CD4-positive, alpha-beta memory T cell (primary cell): Measurements from ENCODE around the gene FSD1L. TPM values are rescaled to one million over a fixed set of nuclear protein-coding genes. Genes with fewer than 3 reads are reported as not detected.

ENCODE experiments used
- CTCF ChIA-PET: fragments of 350-600 bp; sonication (Branson Sonifier 250); formaldehyde crosslinking; loops from one replicate; lab custom pipeline; 2021; ENCODE audit warnings: inconsistent platforms; ENCODE audit not compliant: partially characterized antibody; lab: Charles Lee
- POLR2A ChIA-PET: fragments of 350-600 bp; sonication (Branson Sonifier 250); formaldehyde crosslinking; loops from one replicate; lab custom pipeline; 2021; ENCODE audit not compliant: partially characterized antibody; lab: Charles Lee
- DNase-seq, 5 donors: peaks; one replicate each; pipeline versions ENCODE4 v3.0.0 to v3.0.0-alpha.2; 2020 to 2022; ENCODE audit warnings: mixed read lengths in 1 of 5
- H3K27ac ChIP-seq: one replicate; pipeline ENCODE4 v1.7.0; 2013; ENCODE audit warnings: low read depth, low read length
- H3K27me3 ChIP-seq: 2 replicates; pipeline ENCODE4 v1.7.0; 2013; ENCODE audit warnings: mild to moderate bottlenecking, low read length, moderate library complexity; ENCODE audit not compliant: insufficient read depth
- H3K36me3 ChIP-seq: 2 replicates; pipeline ENCODE4 v1.7.0; 2013; ENCODE audit warnings: mild to moderate bottlenecking, low read length, moderate library complexity; ENCODE audit not compliant: insufficient read depth
- H3K4me1 ChIP-seq: 2 replicates; pipeline ENCODE4 v1.7.0; 2013; ENCODE audit warnings: mild to moderate bottlenecking, low read length, moderate library complexity; ENCODE audit not compliant: insufficient read depth
- H3K4me3 ChIP-seq, 2 donors: one replicate each; pipeline ENCODE4 v1.7.0; 2013; ENCODE audit warnings: low read length in 2 of 2, mild to moderate bottlenecking in 1 of 2
- H3K9me3 ChIP-seq, 2 donors: one replicate each; pipeline ENCODE4 v1.7.0; 2013; ENCODE audit warnings: low read length in 2 of 2, control low read depth in 1 of 2; ENCODE audit not compliant: control insufficient read depth in 1 of 2
- H3K27ac Mint-ChIP-seq, 7 donors: one replicate each; pipeline ENCODE4 v1.8.0; 2020 to 2021; ENCODE audit warnings: mixed read lengths in 7 of 7, mild to moderate bottlenecking in 6 of 7, inconsistent platforms in 3 of 7, moderate library complexity in 3 of 7
- H3K27me3 Mint-ChIP-seq, 2 donors: one replicate each; pipeline ENCODE4 v1.8.0; 2020 to 2021; ENCODE audit warnings: mixed read lengths in 2 of 2
- H3K36me3 Mint-ChIP-seq, 2 donors: one replicate each; pipeline ENCODE4 v1.8.0; 2020 to 2021; ENCODE audit warnings: mixed read lengths in 2 of 2, inconsistent platforms in 1 of 2, mild to moderate bottlenecking in 1 of 2
- H3K4me1 Mint-ChIP-seq, 4 donors: one replicate each; pipeline ENCODE4 v1.8.0; 2020 to 2021; ENCODE audit warnings: mixed read lengths in 4 of 4, mild to moderate bottlenecking in 1 of 4
- H3K4me3 Mint-ChIP-seq, 8 donors: one replicate each; pipeline ENCODE4 v1.8.0; 2020 to 2021; ENCODE audit warnings: mixed read lengths in 8 of 8, mild to moderate bottlenecking in 7 of 8, moderate library complexity in 6 of 8, inconsistent platforms in 3 of 8
- H3K9me3 Mint-ChIP-seq, 8 donors: one replicate each; pipeline ENCODE4 v1.8.0; 2020 to 2021; ENCODE audit warnings: mixed read lengths in 8 of 8, mild to moderate bottlenecking in 5 of 8, inconsistent platforms in 3 of 8, moderate library complexity in 1 of 8
- intact Hi-C: fragments of 100-400 bp; cut with micrococcal nuclease; formaldehyde crosslinking; loops from one replicate; pipeline ENCODE4 v1.15.1; 2023
- polyA plus RNA-seq, 2 donors: library from polyadenylated mRNA; unstranded; fragments of 300-500 nt; fragmentation: Illumina TruSeq; gene quantifications; one replicate each; pipeline ENCODE4 v1.2.3, GENCODE V29; 2021
- total RNA-seq, 2 experiments: library from RNA; stranded (reverse); gene quantifications; one replicate each; pipeline ENCODE4 v1.2.3, GENCODE V29; 2021

Gene FSD1L
- total and polyA plus RNA-seq, 4 experiments from 2014 or later, result 1.2 to 2.0 (median 1.6) TPM

DNA sequence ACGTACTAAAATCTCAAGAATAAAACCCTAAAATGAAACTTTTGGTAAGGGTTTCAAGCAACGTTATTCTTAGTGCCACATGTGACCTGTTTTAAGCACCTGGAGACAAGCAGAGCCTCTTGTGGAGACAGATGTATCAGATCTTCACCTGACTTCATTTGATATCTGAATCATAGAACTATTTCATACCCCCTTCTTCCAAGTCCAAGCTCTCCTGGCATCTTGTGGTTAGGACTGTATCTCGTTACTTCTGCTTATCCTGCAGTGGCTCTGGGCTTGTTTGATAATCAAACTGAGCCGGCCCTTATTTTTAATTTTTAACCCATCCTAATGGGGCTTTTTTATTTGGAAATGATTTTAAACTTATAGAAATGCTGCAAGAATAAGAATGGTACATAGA lies 11.1 kb upstream of the FSD1L start:
- H3K4me3 Mint-ChIP-seq, result no peak overlapping the region
- intact Hi-C loops, result no loop called here

DNA sequence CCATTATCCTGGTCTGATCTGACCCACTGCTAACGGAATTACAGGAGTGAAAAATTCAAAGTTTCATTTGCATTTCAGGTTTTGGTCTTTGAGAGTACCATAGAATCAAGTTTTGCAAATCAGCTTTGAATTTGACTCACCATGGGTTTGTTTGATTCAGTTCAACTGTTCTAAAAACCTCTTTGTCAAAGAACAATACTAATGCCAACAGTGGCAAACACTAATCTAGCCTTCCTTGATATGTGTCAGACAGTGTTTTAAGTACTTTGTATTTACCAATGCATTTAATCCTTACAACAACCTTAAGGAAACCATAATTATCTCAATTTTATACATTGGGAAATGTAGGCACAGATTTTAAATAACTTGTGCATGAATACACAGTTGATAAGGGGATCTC lies 10.1 kb upstream of the FSD1L start:
- Mint-ChIP-seq H3K4me3 (no peak overlapping the region), H3K4me1 (no peaks in the 10 kb centered on the region), H3K27me3 (peaks cover 0 to 1% of the 10 kb centered on the region in 2 donors), H3K27ac (no peak overlapping the region), H3K36me3 (no peaks in the 10 kb centered on the region), H3K9me3 (no peaks in the 10 kb centered on the region)
- Histone ChIP-seq H3K4me1 (no peaks in the 10 kb centered on the region), H3K27me3 (no peaks in the 10 kb centered on the region), H3K9me3 (no peaks in the 10 kb centered on the region), H3K36me3 (no peaks in the 10 kb centered on the region), H3K27ac (no peak overlapping the region), H3K4me3 (no peak overlapping the region)
- no peak for DNase-seq
- intact Hi-C loops, result no loop called here
- POLR2A ChIA-PET, result no interaction called here
- CTCF ChIA-PET, result no interaction called here

More for the DNA sequence above, 11.1 kb upstream of the FSD1L start:
- Mint-ChIP-seq H3K9me3 (no peaks in the 10 kb centered on the region), H3K27me3 (peaks cover 0 to 1% of the 10 kb centered on the region in 2 donors), H3K27ac (no peak overlapping the region), H3K4me1 (no peaks in the 10 kb centered on the region), H3K36me3 (no peaks in the 10 kb centered on the region)
- Histone ChIP-seq H3K4me1 (no peaks in the 10 kb centered on the region), H3K9me3 (no peaks in the 10 kb centered on the region), H3K36me3 (no peaks in the 10 kb centered on the region), H3K4me3 (no peak overlapping the region), H3K27ac (no peak overlapping the region), H3K27me3 (no peaks in the 10 kb centered on the region)
- CTCF ChIA-PET, result no interaction called here
- DNase-seq, result no peak
- POLR2A ChIA-PET, result no interaction called here

DNA sequence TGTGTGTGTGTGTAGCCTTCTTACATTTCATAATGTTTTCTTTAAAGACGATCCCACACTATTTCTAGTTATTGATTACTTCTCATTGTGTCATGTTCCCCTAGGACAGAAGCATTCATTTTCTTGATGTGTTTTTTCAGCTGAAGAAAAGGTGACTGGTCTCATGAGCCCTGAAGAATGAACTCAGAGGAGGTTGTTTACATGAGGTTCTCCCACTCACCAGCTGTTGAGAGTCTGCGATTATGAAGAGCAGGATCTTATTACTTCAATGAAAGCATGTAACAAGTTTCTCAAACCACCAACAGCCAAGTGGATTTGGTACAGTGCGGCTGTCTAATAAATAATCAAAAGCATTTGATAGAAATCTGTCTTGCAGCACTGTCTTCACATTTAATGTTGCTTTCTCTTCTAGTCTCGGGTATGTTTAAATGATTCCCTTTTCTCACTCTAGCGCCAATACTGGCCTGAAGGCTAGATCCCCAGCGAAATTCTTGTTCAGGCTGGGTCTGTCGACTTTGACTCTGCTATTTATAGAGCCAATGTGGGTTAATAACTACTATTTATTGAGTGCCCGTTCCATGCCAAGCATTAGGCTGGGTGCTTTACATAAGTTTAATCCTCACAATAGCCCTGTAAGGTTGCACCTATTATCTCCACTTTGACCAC lies 9.6 kb upstream of the FSD1L start:
- H3K36me3 Mint-ChIP-seq, result no peaks in the 10 kb centered on the region
- POLR2A ChIA-PET, result no interaction called here
- H3K9me3 ChIP-seq, result no peaks in the 10 kb centered on the region
- H3K9me3 Mint-ChIP-seq, result no peaks in the 10 kb centered on the region
- H3K4me3 Mint-ChIP-seq, result no peak overlapping the region
- H3K36me3 ChIP-seq, result no peaks in the 10 kb centered on the region
- no peaks in the 10 kb centered on the region for H3K4me1 Mint-ChIP-seq
- no peak overlapping the region for H3K4me3 ChIP-seq
- no peak for DNase-seq
- no peak overlapping the region for H3K27ac ChIP-seq
- intact Hi-C loops, result no loop called here
- H3K27me3 ChIP-seq, result no peaks in the 10 kb centered on the region
- no peaks in the 10 kb centered on the region for H3K4me1 ChIP-seq
- CTCF ChIA-PET, result no interaction called here
- peaks cover 0 to 1% of the 10 kb centered on the region in 2 donors for H3K27me3 Mint-ChIP-seq
- no peak overlapping the region for H3K27ac Mint-ChIP-seq

DNA sequence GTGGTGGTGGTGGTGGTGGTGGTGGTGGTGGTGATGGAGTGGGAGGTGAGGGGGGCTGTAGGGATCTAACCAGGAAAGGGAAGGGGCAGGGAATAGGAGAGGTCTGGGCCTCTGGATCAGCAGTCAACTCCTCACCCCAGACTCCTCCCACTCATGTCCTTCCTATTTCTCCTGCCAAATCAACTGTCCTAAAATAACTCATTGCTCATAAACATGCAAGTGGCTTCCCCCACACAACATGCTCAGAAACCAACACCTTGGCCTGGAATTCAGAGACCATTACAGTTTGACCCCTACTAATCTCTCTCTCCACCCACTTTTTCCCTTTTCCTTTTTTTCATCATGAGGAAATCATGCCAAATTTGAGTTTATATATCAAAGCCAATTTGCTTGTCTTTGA lies 8.4 kb upstream of the FSD1L start:
- H3K27me3 Mint-ChIP-seq, result no peaks in the 10 kb centered on the region
- intact Hi-C loops, result no loop called here
- no peak for DNase-seq
- no peaks in the 10 kb centered on the region for H3K36me3 ChIP-seq
- H3K4me3 Mint-ChIP-seq, result no peak overlapping the region
- no peak overlapping the region for H3K4me3 ChIP-seq
- no peaks in the 10 kb centered on the region for H3K4me1 ChIP-seq
- no peak overlapping the region for H3K27ac ChIP-seq
- no peaks in the 10 kb centered on the region for H3K4me1 Mint-ChIP-seq
- ChIA-PET POLR2A (no interaction called here), CTCF (no interaction called here)
- no peaks in the 10 kb centered on the region for H3K9me3 ChIP-seq
- no peaks in the 10 kb centered on the region for H3K36me3 Mint-ChIP-seq
- no peaks in the 10 kb centered on the region for H3K27me3 ChIP-seq
- no peaks in the 10 kb centered on the region for H3K9me3 Mint-ChIP-seq
- H3K27ac Mint-ChIP-seq, result no peak overlapping the region

DNA sequence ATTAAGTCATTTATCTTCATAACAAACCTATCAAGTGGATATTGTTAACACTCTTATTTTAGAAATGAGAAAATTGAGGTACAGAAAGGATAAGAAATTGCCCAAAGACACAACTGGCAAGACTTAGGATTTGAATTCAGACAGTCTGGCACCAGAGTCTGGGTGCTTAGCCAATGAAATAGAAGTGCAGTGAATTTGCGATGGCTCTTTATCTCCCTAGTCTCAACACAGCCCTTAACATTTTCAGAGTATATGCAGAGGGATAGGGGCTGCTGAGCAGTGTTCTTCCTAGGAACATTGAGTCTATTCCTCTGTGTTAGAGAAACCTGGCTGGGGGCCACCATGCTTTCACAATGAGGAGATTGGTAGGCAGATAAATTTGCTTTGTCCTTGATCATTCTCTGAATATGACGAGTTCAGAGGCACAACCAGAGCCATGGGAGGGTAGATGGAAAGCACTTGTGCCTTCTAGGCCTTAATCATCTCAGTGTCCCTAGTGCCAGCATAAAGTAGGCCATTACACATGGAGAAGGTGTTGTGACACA lies 6.1 kb upstream of the FSD1L start:
- Histone ChIP-seq H3K27me3 (no peaks in the 10 kb centered on the region), H3K9me3 (no peaks in the 10 kb centered on the region), H3K4me1 (no peaks in the 10 kb centered on the region), H3K4me3 (no peak overlapping the region), H3K36me3 (no peaks in the 10 kb centered on the region), H3K27ac (no peak overlapping the region)
- Mint-ChIP-seq H3K36me3 (no peaks in the 10 kb centered on the region), H3K9me3 (no peaks in the 10 kb centered on the region), H3K27ac (no peak overlapping the region), H3K27me3 (no peaks in the 10 kb centered on the region), H3K4me1 (no peaks in the 10 kb centered on the region), H3K4me3 (no peak overlapping the region)
- ChIA-PET CTCF (interaction anchor here (1.5 kb wide), 1 partner anchor 9 kb away, joined by 6 read pairs; no protein-coding TSS in a partner anchor), POLR2A (no interaction called here)
- DNase-seq, result no peak
- intact Hi-C loops, result no loop called here

DNA sequence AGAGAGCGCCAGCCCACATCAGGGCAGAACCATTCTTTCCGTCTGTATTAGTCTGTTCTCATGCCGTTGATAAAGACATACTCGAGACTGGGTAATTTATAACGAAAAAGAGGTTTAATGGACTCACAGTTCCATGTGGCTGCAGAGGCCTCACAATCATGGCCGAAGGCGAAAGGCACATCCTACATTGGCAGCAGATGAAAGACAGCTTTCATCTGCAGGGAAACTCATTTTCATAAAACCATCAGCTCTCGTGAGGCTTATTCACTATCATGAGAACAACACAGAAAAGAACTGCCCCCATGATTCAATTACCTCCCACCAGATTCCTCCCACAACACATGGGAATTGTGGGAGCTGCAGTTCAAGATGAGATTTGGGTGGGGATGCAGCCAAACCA lies 4.7 kb upstream of the FSD1L start:
- no peak overlapping the region for H3K4me3 ChIP-seq
- no peaks in the 10 kb centered on the region for H3K27me3 ChIP-seq
- DNase-seq, result no peak
- Mint-ChIP-seq H3K4me3 (no peak overlapping the region), H3K36me3 (no peaks in the 10 kb centered on the region), H3K27me3 (no peaks in the 10 kb centered on the region), H3K4me1 (peaks cover 3 to 6% (median 4%) of the 10 kb centered on the region in 4 donors), H3K9me3 (no peaks in the 10 kb centered on the region), H3K27ac (no peak overlapping the region)
- H3K4me1 ChIP-seq, result peaks cover 6% of the 10 kb centered on the region
- no peaks in the 10 kb centered on the region for H3K9me3 ChIP-seq
- ChIA-PET CTCF (interaction anchor here (1.0 kb wide), 1 partner anchor 26 kb away, joined by 3 read pairs; no protein-coding TSS in a partner anchor), POLR2A (no interaction called here)
- intact Hi-C loops, result no loop called here
- H3K36me3 ChIP-seq, result no peaks in the 10 kb centered on the region
- no peak overlapping the region for H3K27ac ChIP-seq

DNA sequence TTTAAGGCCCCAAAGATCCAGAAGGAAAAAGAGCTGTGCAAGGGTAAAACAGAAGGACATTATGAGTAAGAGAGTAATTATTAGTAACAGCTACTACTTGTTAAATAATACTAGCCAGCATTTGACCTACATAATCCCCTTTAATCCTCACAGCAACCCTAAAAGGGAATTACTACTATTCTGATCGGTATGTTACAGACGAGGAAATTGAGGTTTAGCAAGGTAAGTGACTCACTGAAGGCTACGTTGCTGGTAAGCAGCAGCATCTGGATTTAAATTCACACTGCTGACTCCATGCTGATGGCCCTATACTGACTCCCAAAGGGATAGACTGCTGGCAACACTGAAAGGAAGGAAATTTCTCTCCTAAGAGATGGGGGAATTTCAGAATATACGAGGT lies 3.7 kb upstream of the FSD1L start:
- intact Hi-C loops, result no loop called here
- no peaks in the 10 kb centered on the region for H3K27me3 Mint-ChIP-seq

More for the DNA sequence above, 3.7 kb upstream of the FSD1L start:
- Mint-ChIP-seq H3K27ac (no peak overlapping the region), H3K4me3 (no peak overlapping the region), H3K4me1 (peaks cover 5 to 12% (median 8%) of the 10 kb centered on the region in 4 donors), H3K36me3 (no peaks in the 10 kb centered on the region), H3K9me3 (no peaks in the 10 kb centered on the region)
- H3K4me3 ChIP-seq, result no peak overlapping the region
- no peaks in the 10 kb centered on the region for H3K27me3 ChIP-seq
- H3K9me3 ChIP-seq, result no peaks in the 10 kb centered on the region
- DNase-seq, result no peak
- CTCF ChIA-PET, result interaction anchor here (0.5 to 1.0 kb wide), 2 partner anchors 27 to 352 kb away, joined by 3 to 4 read pairs; no protein-coding TSS in a partner anchor
- peaks cover 14% of the 10 kb centered on the region for H3K4me1 ChIP-seq
- no peaks in the 10 kb centered on the region for H3K36me3 ChIP-seq
- no peak overlapping the region for H3K27ac ChIP-seq
- POLR2A ChIA-PET, result no interaction called here
